Breast epithelium (tissue), 4 donors: ENCODE data around the gene PAFAH1B1. TPM values are rescaled to one million over a fixed set of nuclear protein-coding genes. Genes with fewer than 3 reads are reported as not detected.
A peak's percentile ranks its signal among the peaks of the same experiment; 100 is the strongest.

Experiments used
- DNase-seq, 2 donors: peaks; one replicate each; pipeline ENCODE4 v3.0.0-alpha.2; 2019; ENCODE audit warnings: low spot score in 2 of 2
- H3K27ac ChIP-seq, 2 donors: fragments of 200-600 bp; sonication (generic) in 1 of 2; one replicate each; pipeline ENCODE4 v1.5.1; 2016 to 2019; ENCODE audit warnings: mild to moderate bottlenecking in 1 of 2
- H3K27me3 ChIP-seq, 2 donors: fragments of 200-600 bp; sonication (generic) in 1 of 2; one replicate each; pipeline versions ENCODE4 v1.5.1 to v1.6.0; 2017 to 2019; ENCODE audit warnings: control low read depth in 1 of 2, mild to moderate bottlenecking in 1 of 2
- H3K36me3 ChIP-seq: fragments of 200-600 bp; one replicate; pipeline ENCODE4 v1.5.1; 2019
- H3K4me1 ChIP-seq, 2 donors: fragments of 200-600 bp; sonication (generic); one replicate each; pipeline ENCODE4 v1.5.1; 2016 to 2019; ENCODE audit warnings: control low read depth in 1 of 2
- H3K4me3 ChIP-seq, 3 donors: fragments of 200-600 bp; sonication (generic); 1 replicate in 2 of 3; 2 replicates in 1 of 3; pipeline ENCODE4 v1.5.1; 2016 to 2019; ENCODE audit warnings: mild to moderate bottlenecking in 3 of 3, moderate library complexity in 2 of 3
- H3K9me3 ChIP-seq, 2 donors: fragments of 200-600 bp; sonication (generic) in 1 of 2; one replicate each; pipeline ENCODE4 v1.5.1; 2016 to 2019; ENCODE audit warnings: control low read depth in 1 of 2
- CTCF ChIP-seq, 3 donors: fragments of 450-650 bp; IDR thresholded peaks; one replicate each; pipeline ENCODE4 v1.5.1; 2016 to 2017; ENCODE audit warnings: antibody characterized with exemption in 3 of 3, mild to moderate bottlenecking in 3 of 3, moderate library complexity in 3 of 3
- POLR2A ChIP-seq: fragments of 450-650 bp; IDR thresholded peaks from one replicate; pipeline ENCODE4 v1.6.1; 2016; ENCODE audit warnings: antibody characterized with exemption, mild to moderate bottlenecking, moderate library complexity
- POLR2AphosphoS5 ChIP-seq, 3 donors: sonication (generic); formaldehyde crosslinking; IDR thresholded peaks; one replicate each; pipeline ENCODE4 v1.6.1; 2017; ENCODE audit warnings: antibody characterized with exemption in 3 of 3
- intact Hi-C: fragments of 100-400 bp; cut with DNase I; formaldehyde crosslinking; loops from one replicate; pipeline ENCODE4 v1.15.1; 2023; ENCODE audit warnings: low total_unique reads
- total RNA-seq, 3 donors: library from RNA; depleted of rRNA; stranded (reverse); fragments of >200 nt; gene quantifications; one replicate each; pipeline ENCODE4 v1.1.0, GENCODE V29; 2016

PAFAH1B1 gene
- total RNA-seq, 3 donors from 2014 or later, result 99.5 to 134 (median 119) TPM

GRCh38 chr17:2721603-2722002 is 128.1 kb downstream of the PAFAH1B1 start:
- DNase-seq, result no peak
- Histone ChIP-seq H3K27me3 (peaks cover 0 to 4% of the 10 kb centered on the region in 2 donors), H3K36me3 (no peaks in the 10 kb centered on the region), H3K4me3 (no peak overlapping the region), H3K9me3 (no peaks in the 10 kb centered on the region), H3K27ac (no peak overlapping the region), H3K4me1 (no peaks in the 10 kb centered on the region)
- TF ChIP-seq CTCF (IDR thresholded peaks at IDR 0.05), result no peak
- TF ChIP-seq POLR2AphosphoS5 (IDR thresholded peaks at IDR 0.05), result no peak
- TF ChIP-seq POLR2A, result no peak
- intact Hi-C loops, result no loop called here

GRCh38 chr17:2722611-2723010 is 129.2 kb downstream of the PAFAH1B1 start:
- no peaks in the 10 kb centered on the region for H3K4me1 ChIP-seq
- H3K36me3 ChIP-seq, result no peaks in the 10 kb centered on the region
- H3K9me3 ChIP-seq, result no peaks in the 10 kb centered on the region
- no peak for DNase-seq
- intact Hi-C loops, result no loop called here
- H3K27me3 ChIP-seq, result peaks cover 0 to 4% of the 10 kb centered on the region in 2 donors
- TF ChIP-seq POLR2AphosphoS5 (IDR thresholded peaks at IDR 0.05) (no peak), CTCF (IDR thresholded peaks at IDR 0.05) (no peak), POLR2A (no peak)
- no peak overlapping the region for H3K4me3 ChIP-seq
- no peak overlapping the region for H3K27ac ChIP-seq

DNA sequence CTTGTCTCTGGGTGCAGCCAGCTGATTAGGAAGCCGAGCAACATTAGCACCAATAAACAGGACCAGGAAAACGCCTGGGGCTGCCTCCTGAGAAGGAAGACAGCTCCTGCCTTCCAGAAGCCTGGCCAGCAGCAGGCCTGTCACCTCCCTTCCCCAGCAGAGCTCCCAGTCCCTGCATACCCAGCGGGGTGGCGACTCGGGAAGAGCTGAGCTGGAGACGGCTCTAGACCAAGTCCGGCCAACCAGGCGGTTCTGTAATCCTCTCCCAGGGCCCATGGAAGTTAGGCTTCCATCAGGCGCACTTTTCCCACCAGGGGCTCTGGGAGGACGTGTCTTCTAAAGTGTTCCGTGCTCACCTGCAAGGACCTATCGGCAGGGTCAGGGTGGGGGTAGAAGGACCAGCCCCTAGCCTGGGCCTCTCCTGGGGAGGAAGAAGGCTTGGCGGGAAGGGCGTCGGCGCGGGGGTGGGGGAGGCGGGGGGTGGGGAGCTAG is 130.1 kb downstream of the PAFAH1B1 start:
- peak overlapping the region; percentile 5 to 38 for H3K27ac ChIP-seq
- DNase-seq, result no peak
- no peaks in the 10 kb centered on the region for H3K4me1 ChIP-seq
- TF ChIP-seq POLR2A (no peak), POLR2AphosphoS5 (IDR thresholded peaks at IDR 0.05) (no peak), CTCF (IDR thresholded peaks at IDR 0.05) (no peak)
- intact Hi-C loops, result no loop called here
- no peaks in the 10 kb centered on the region for H3K9me3 ChIP-seq
- no peaks in the 10 kb centered on the region for H3K36me3 ChIP-seq
- H3K4me3 ChIP-seq, result peak overlapping the region; percentile 30 to 66 (median 47)
- peaks cover 0 to 4% of the 10 kb centered on the region in 2 donors for H3K27me3 ChIP-seq

DNA sequence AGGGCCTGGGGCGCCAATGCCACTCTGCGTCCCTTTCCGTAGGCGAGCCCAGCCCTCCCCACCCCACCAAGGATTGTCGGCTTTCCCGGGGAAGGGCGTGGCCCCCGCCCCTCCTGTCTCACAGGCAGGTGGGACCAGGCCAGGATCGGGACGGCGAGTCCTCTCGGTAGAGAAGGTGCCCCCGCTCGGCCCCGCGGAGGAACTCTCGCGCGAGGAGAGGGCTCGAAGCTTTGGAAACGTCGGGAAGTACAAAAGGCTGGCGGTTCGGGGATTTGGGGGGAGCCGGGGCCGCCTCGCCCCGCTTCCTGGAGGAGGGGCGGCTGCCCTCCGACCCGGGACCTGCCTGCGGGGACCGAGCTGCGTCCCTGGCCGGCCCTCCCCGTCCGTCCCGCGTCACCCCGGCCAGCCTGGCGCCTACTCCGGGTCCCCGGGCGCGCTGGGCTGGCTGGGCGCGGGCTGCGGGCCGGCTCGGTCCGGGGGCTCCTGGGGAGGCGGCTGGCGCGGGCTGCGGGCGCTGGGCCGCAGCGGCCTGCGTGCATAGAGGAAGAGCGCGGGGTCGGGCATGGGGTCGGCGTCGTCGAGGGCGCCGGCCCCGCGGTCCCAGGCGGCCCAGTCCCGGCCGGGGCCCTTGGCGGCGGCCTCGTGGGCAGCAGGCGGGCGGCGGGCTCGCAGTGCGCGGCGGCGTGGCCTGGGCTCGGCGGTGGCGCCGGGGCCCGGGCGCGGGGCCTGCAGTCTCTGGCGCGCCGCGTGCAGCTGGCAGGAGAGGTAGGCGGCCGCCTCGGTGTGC is 130.7 kb downstream of the PAFAH1B1 start:
- TF ChIP-seq CTCF (IDR thresholded peaks at IDR 0.05) (no peak), POLR2A (no peak), POLR2AphosphoS5 (IDR thresholded peaks at IDR 0.05) (no peak)
- no peaks in the 10 kb centered on the region for H3K9me3 ChIP-seq
- H3K4me1 ChIP-seq, result no peaks in the 10 kb centered on the region
- no peak for DNase-seq
- H3K27me3 ChIP-seq, result peaks cover 0 to 4% of the 10 kb centered on the region in 2 donors
- peak overlapping the region; percentile 5 to 38 for H3K27ac ChIP-seq
- H3K4me3 ChIP-seq, result peak overlapping the region; percentile 30 to 66 (median 47)
- no peaks in the 10 kb centered on the region for H3K36me3 ChIP-seq
- intact Hi-C loops, result no loop called here

- intact Hi-C loops, result no loop called here
- no peak for TF ChIP-seq CTCF (IDR thresholded peaks at IDR 0.05)
- no peak for TF ChIP-seq POLR2AphosphoS5 (IDR thresholded peaks at IDR 0.05)
- TF ChIP-seq POLR2A, result no peak
- peaks cover 0 to 4% of the 10 kb centered on the region in 2 donors for H3K27me3 ChIP-seq
- peak overlapping the region; percentile 20 to 66 (median 47) for H3K4me3 ChIP-seq
- H3K9me3 ChIP-seq, result no peaks in the 10 kb centered on the region
- no peaks in the 10 kb centered on the region for H3K36me3 ChIP-seq
- no peaks in the 10 kb centered on the region for H3K4me1 ChIP-seq
- no peak overlapping the region for H3K27ac ChIP-seq
- DNase-seq, result no peak
These were observed 131.3 kb downstream of the PAFAH1B1 start for GRCh38 chr17:2724784-2725164.
